ENCODE results near the gene CLUH.

DNA sequence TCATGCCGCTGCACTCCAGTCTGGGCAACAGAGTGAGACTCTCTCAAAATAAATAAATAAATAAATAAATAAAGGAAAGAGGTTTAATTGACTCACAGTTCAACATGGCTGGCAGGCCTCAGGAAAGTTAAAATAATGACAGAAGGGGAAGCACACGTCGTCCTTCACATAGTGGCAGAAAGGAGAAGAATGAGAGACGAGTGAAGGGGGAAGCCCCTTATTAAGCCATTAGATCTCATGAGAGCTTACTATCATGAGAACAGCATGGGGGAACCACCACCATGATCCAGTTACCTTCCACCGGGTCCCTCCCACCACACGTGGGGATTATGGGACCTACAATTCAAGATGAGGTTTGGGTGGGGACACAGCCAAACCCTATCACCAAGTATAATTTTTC lies 63.6 kb downstream of the CLUH start:
- TF ChIP-seq ZFX (IDR thresholded peaks at IDR 0.05): no peak
- TF ChIP-seq, protein P1, sequence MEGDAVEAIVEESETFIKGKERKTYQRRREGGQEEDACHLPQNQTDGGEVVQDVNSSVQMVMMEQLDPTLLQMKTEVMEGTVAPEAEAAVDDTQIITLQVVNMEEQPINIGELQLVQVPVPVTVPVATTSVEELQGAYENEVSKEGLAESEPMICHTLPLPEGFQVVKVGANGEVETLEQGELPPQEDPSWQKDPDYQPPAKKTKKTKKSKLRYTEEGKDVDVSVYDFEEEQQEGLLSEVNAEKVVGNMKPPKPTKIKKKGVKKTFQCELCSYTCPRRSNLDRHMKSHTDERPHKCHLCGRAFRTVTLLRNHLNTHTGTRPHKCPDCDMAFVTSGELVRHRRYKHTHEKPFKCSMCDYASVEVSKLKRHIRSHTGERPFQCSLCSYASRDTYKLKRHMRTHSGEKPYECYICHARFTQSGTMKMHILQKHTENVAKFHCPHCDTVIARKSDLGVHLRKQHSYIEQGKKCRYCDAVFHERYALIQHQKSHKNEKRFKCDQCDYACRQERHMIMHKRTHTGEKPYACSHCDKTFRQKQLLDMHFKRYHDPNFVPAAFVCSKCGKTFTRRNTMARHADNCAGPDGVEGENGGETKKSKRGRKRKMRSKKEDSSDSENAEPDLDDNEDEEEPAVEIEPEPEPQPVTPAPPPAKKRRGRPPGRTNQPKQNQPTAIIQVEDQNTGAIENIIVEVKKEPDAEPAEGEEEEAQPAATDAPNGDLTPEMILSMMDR (conservative IDR thresholded peaks at IDR 0.05): no peak
